HG03045 (cell line): ENCODE results near the gene PCSK9.

Experiments used
- ATAC-seq: cut with Tn5 transposase; IDR thresholded peaks from one replicate; pipeline ENCODE4 v1.9.1; 2021; ENCODE audit warnings: mild to moderate bottlenecking, moderate library complexity; ENCODE audit not compliant: unreplicated experiment

Gene PCSK9

DNA sequence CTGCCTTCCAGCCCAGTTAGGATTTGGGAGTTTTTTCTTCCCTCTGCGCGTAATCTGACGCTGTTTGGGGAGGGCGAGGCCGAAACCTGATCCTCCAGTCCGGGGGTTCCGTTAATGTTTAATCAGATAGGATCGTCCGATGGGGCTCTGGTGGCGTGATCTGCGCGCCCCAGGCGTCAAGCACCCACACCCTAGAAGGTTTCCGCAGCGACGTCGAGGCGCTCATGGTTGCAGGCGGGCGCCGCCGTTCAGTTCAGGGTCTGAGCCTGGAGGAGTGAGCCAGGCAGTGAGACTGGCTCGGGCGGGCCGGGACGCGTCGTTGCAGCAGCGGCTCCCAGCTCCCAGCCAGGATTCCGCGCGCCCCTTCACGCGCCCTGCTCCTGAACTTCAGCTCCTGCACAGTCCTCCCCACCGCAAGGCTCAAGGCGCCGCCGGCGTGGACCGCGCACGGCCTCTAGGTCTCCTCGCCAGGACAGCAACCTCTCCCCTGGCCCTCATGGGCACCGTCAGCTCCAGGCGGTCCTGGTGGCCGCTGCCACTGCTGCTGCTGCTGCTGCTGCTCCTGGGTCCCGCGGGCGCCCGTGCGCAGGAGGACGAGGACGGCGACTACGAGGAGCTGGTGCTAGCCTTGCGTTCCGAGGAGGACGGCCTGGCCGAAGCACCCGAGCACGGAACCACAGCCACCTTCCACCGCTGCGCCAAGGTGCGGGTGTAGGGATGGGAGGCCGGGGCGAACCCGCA lies at the start of gene PCSK9:
TSS of gene PCSK9 (plus strand) at position 207 of the 741 bp plus-strand sequence. CDS start at position 497, 290 bp downstream.
- no peak for ATAC-seq

DNA sequence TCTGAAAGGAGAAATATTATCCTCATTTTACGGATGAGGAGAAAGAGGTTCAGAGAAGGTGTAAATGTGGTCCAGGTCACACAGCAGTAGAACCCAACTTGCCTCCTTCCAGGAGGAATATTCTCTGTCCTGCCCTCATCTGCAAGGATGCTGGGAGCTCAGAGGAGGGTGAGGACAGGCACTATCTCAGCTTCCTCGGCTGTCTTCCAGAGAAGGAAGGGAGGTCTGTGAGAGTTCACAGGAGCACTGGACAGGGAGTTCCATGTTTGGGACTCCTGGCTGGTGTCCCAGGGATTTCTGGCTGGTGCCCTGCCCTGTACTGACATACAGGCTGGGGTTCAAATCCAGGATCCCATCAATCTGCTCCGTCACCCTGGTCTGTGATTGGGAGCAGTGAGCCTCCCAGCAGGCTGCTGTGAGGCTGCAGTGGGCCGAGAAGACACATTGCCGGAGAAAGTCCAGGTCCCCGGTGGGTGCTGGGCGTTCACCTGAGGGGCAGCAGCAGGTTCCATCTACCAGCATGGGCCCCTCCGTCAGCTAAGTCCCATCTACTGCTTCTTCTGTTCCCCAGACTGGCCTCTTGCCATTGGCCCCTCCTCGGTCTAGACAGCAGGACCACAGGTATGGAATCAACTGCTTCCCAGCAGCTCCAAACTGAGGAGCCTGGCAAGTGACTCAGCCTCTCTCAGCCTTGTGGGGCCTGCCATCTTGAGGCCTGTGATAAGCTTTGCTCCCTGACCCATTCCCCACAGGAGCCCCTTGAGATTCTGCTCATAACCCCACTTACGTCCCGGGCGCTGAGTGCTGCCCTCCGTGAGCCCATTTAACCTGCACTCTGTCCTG lies 49.2 kb upstream of the PCSK9 start:
- no peak for ATAC-seq

DNA sequence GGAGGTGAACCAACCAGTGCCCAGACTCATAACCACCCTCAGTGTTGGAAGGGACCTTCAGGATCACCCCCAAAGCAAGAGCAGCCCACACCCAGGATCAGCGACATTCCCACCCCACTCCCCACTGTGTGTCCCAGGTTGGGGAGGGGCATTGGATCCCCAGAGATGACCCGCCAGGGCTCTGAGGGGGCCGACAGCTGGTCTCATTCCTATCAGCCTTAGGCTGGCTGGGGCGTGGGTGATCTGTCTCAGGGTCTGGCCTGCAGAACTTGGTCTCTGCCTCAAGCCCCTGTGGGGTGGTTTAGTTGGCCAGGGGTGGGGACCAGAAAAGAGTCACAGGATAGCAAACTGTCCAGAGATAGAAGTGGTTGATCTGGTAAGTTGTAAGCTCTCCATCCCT lies 48.4 kb upstream of the PCSK9 start:
- ATAC-seq: no peak

DNA sequence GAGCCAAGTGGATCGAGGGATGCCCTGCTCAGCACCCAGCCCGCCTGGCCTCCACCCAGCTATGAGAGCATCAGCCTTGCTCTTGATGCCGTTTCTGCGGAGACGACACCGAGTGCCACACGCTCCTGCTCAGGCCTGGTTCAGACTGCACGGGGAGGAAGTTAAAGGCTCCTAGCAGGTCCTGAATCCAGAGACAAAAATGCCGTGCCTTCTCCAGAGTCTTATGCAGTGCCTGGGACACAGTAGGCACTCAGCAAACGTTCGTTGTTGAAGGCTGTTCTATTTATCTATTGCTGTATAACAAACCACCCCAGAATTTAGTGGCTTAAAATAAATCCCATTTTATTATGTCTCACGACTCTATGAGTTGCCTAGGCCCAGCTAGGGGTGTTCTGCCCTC lies 47.4 kb upstream of the PCSK9 start:
- ATAC-seq: no peak

DNA sequence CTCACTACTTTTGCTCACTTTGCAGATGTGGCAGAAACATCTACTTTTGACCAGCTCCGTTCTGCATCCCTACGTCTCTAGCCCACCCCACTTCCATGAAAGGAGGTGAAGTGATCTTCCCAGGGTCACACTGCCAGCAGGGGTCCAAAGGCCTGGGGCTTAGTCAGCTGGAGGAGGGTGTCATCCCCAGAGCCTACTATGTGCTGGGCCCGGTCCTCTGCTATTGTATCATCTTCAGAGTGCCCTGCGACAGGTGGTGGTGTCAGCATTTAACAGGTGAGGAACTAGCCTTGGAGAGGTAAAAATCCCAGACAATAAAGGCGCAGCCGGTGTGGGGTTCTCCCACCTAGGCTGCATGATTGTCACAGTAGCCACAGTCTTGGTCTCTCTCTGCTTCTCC lies 46.2 kb upstream of the PCSK9 start:
- ATAC-seq: no peak

DNA sequence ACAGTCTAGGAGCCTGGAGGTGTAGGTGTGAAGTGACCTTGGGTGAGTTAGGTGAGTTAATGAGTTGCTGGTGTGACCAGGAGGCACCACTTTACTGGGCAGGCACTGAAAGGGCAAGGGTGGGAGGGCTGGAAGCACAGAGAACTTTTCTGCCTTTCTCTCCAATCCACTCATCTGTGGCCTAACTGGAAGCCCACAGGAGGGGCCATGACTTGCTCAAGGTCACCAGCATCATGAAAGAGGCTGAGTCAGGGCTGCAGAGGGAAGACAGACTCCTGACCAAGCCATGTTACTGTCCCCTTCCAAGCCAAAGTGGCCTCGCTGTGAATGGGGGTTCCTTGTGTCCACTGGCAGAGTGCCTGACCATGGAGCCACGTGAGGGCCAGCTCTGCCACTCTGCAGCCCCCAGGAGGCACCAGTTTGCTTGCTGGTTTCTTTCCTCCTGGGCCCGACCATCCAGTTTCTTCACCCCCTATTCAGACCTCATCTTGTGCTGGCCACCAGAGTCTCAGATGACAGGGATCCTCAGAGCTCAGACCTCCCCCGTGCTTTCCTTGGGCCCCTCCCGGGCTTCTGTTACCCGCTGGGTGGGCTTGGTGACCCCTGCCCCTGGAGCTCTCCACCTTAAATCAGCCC lies 44.9 kb upstream of the PCSK9 start:
- no peak for ATAC-seq

DNA sequence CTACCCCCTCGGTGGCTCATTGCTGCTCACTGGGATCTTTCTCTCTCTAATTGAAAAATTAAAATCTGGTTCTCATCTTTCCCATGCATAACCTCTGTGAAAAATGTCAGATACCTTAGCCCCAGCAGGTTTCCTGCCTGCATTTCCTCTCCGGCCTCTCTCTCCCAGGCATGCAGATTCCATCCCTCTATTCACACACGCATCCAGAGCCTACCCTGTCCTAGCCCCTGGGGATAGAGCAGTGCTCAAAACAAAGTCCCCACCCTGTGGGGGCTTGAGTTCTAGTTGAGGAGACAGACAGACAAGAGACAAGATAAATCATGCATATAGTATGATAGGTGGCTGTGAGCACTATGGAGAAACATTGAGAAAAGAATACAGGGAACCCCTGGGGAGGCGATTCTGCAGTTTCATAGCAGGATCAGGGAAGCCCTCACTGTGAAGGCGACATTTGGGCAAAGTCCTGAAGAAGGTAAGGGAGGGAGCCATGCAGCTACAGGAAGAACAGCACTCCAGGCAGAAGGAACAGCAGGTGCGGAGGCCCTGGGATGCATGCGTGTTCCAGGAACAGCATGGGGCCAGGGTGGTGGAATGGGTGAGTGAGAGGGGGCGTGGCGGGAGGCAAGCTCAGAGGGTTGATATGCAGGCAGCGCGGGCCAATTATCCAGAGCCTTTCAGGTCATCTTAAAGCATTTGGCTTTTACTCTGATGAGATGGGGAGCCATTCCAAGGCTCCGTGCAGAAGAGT lies 44.2 kb upstream of the PCSK9 start:
- ATAC-seq: no peak

DNA sequence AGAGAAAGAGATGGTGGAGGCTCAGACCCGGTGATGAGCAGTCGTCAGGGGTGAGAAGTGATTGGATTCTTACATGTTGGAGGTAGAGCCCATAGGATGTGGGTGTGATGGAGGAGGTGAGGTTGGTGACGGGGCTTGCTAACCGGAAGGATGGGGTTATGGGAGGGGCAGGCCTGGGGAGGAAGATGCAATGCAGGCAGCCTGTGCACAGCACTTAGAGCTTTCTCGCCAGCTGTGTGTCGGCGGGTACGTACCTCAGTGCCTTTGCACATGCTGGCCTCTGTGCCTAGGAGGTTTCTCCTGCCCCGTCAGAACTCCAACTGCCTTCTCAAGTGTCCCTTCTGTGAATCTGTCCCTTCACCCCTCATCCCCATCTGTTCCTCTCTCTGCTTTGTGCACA lies 43.5 kb upstream of the PCSK9 start:
- ATAC-seq: no peak

DNA sequence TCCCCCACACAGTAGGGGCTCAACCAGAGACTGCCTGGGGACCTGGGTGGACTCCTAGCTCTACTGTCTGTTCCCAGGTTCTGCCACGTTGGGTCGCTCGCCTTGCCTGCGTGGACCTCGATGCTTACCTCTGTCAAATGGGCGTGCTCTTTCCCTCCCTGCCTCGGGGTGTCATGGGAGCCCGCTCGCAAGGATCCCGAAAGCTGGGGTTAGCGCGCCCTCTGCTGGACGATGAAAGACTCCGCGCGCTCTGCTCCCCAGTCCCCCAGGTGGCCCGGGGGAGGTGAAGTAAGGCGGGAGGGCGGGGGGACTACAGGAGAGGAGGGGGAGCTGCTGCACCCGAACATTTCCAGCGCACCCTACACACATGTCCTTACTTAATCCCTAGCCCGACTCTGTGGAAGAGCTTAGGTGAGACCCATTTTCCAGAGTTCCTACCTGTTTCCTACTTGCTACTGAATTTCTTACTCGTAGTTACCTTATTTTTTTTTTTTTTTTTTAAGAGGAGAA lies 42.9 kb upstream of the PCSK9 start:
- no peak for ATAC-seq

DNA sequence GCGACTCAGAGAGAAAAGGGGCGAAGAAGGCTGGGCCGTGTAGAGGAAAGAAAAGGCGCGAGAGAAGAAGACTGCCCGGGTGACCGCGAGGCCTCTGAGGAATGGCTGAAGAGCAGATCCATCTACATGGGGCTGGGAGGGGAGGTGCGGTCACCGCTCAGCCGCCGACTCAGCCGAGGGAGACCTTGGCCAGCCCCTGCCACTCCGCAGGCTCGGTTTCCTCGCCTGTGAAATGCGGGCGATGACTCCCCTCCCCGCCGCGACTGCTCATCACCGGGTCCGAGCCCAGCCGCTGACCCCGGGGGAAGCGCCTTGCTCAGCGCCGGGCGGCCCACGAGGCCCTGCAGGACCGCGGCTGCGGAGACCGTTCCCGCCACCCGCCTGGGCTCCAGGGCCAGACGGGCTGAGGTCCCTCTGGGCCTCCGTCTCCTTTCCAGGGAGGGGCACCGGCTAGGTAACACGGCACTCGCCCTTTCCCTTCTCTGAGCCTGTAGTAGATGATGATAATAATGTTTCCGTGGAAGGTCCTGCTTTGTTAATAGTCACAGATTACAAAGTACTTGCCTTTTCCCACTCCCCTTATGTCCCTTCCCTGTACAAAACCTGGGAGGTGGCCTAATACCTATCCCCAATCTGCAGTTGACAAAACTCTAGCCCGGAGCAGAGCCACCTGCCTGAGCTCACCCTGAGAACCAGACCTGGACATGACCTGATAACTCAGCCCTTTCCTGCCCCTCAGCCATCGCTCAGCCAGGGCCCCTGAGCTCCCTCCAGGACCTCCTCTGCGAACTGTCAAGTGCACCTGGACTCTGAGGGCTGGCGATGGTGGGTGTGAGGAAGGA lies 42.3 kb upstream of the PCSK9 start:
- no peak for ATAC-seq

DNA sequence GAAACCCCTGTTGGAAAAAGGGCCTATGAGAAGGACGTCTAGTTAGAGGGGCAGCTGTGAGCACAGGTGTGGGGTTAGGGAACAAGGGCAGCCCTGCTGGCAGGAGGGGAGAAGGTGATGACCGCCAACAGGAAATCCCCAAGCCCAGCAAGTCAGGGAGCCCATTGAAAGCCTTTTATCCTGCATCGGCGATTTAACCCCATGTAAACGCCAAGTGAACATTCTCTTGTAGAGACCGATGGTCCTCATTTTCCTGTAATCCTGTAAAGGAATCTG lies 41.7 kb upstream of the PCSK9 start:
- ATAC-seq: no peak

DNA sequence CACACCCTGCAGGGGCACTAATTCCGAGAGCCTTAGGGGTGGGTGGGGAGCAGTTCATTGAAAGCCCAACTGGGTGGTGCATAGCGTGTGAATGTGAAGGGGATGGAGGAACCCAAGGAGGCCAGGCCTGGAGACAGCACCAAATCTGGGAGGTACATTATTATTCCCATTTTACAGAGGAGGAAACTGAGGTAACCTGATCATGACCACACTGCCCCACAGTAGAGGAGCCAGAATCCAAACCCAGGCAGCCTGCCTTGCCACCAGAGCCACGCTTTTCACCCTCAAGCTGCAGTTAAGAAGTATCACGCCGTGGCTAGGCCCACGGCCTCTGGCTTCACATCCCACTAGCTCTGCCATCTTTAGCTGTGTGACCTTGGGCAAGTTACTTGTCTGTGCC lies 41.2 kb upstream of the PCSK9 start:
- ATAC-seq: no peak

DNA sequence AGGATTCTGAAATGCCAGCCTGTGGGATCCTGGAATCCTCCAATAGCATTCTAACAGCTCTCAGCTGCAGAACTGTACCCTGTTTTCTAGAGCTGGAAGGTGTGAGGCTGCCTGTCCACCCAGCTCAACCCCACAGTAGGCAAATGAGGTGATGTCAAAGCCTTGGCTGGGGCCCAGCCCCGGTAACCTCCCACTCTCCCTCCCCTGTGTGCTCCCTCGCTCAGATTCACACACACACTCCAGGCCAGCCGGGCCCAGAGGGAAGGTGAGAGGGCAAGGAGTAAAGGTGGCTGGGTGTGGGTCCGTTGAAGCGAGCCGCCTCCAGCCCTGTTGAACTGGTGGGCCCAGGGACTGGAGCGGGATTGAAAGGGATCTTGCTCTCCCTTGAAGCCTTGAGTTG lies 40.7 kb upstream of the PCSK9 start, which contains the start of gene BSND:
TSS of gene BSND (plus strand) at position 257 of the 400 bp plus-strand sequence. CDS start 254 bp downstream, outside the sequence.
- ATAC-seq: no peak

DNA sequence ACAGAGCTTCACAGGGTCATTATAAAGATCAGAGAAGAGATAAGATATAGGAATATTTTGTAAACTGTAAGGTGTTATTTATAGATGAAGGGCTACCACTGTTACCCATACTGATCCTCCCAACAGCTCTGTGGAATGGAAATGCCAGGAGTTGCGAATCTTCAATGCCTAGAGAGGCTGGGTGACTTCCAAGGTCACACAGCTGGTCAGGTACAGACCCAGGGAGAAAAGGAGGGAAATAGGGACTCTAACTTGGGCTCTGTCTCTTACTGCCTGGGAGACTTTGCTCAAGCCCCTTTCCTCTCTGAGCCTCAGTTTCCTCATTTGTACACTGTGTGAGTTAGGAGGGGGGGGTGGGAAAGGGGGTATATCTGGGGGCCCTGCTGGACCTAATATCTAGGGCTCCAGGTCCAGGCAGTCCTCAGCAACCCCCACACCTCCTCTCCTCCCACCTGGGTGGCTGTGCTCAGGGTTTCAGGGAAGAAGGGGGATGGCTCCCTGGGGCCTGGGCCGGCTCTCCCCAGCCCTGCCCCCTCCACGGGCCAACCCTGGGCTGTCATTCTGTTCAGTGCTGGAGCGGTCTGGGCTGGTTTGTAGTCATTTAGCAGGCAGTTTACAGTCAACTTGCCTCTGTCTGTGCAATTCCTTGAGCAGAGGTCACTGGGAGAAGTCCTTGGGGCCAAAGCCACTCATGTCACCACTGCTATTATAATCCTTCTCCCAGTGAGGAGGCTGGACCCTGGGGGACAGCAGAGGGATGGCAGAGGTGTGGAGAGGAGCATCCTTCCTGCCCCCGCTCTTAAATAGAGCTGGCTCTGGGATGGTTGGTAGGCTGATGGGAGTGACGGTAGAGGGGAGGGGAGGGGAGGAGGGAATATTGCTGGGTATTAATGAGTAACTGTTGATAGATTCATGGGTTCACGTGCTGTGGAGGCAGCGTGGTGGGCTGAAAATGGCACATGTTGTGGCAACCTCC lies 39.0 kb upstream of the PCSK9 start:
- no peak for ATAC-seq

DNA sequence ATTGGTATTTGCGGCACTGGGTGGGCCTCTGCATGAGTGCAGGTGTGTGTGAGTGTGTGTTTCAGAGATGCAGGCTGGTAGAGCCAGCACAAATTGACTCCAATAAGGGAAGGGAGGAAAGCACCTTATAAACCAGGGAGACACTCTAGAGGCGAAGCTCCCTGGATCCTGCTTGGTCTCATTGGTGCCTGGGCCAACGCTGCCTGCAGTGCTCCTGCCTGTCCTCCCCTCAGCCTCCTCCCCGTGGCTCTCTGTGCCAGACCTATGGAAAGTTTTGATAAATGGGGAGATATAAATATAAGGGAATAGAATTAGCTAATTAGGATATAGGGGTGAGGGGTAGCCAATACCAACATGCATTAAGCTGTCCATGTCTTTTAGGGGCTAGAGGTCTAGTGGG lies 38.0 kb upstream of the PCSK9 start:
- no peak for ATAC-seq

DNA sequence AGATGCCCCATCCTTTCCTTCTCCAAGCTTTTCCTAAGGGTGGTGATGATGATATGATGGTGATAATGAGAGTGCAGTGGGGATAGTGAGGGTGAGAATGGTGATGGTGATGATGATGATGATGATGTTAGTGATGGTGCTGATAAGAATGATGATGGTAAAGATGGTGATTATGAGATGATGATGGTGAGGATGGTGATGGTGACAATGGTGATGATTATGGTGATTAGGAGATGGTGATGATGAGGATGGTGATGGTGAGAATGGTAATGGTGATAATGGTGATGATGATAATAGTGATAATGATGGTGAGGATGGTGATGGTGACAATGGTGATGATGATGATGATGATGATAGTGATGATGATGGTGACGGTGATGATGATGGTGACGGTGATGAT lies 36.7 kb upstream of the PCSK9 start:
- no peak for ATAC-seq

DNA sequence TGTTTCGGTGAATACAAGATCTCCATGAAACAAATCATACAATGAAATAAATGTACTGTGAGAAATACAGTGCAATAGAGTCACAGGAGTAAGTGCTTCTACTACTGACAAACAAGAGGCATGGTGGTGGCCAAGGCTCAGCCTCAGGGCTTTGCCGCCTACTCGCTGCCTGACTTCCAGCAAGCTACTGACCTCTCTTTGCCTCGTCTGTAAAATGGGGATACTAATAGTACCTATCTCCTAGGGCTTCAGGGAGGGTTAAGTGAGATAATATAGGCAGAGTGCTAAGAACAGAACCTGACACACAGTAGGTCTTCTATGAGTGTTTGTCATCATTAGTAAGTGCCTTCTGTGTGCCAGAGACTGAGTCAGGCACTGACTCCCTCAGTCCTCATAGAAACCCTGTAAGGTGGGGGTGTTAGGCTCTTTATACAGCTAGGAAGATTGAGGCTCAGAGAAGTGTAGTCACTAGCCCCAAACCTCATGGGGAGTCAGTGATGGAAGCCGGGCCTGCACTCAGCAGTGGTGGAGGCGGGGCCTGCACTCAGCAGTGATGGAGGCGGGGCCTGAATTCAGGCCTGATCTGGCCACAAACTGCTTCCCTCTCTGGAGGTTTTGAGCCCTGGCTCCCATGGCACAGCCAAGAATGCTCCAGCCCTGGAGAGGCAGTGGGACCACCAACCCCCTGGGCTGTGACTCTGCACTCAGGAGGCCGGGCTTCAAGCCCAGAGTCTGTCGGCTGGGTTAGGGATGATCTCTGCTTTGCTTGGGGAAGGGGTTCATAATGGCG lies 33.8 kb upstream of the PCSK9 start:
- no peak for ATAC-seq

DNA sequence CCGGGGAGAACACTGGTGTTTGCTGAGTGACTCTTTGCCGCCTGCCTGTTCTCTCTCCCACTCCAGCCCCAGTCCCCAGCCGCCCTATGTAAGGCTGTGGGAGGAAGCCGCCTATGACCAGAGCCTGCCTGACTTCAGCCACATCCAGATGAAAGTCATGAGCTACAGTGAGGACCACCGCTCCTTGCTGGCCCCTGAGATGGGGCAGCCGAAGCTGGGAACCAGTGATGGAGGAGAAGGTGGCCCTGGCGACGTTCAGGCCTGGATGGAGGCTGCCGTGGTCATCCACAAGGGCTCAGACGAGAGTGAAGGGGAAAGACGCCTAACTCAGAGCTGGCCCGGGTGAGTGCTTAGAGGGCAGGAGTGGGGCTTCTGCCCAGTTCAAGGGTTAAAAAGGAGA lies 32.4 kb upstream of the PCSK9 start:
- ATAC-seq: no peak
